ENCODE data around the gene ASTN2. TPM values are rescaled to one million over a fixed set of nuclear protein-coding genes. Genes with fewer than 3 reads are reported as not detected.

Gene ASTN2
- total and polyA plus RNA-seq, 2 experiments from 2014 or later, result 7.0 to 24.6 TPM

- no peak for TF ChIP-seq REST (IDR thresholded peaks at IDR 0.05; ENCODE audit: unreplicated experiment)
Measured at GRCh38 chr9:116937361-116937760, 477.5 kb downstream of the ASTN2 start (continued).

GRCh38 chr9:116935149-116935897, 479.5 kb downstream of the ASTN2 start:
- no peak for TF ChIP-seq EZH2 (IDR thresholded peaks at IDR 0.05; ENCODE audit: low read depth, unreplicated experiment)
- no peak for TF ChIP-seq ZNF114 (CRISPR knock-in tag; IDR thresholded peaks at IDR 0.05)
- TF ChIP-seq NANOG (IDR thresholded peaks at IDR 0.05; ENCODE audit: borderline replicate concordance), result no peak
- no peak for TF ChIP-seq ETS1 (IDR thresholded peaks at IDR 0.05)
- Histone ChIP-seq H3K36me3 (ENCODE audit: insufficient read depth) (no peaks in the 10 kb centered on the region), H3K79me2 (replicated peaks; ENCODE audit: insufficient read depth) (no peaks in the 10 kb centered on the region), H3K4me3 (no peak overlapping the region), H3K9me2 (ENCODE audit: insufficient read depth) (peaks cover 10% of the 10 kb centered on the region; the same call in 1 of the 2 replicates), H2AFZ (no peak overlapping the region), H3K4me2 (no peak overlapping the region), H3K27me3 (ENCODE audit: insufficient read depth) (no peaks in the 10 kb centered on the region), H3K4me1 (ENCODE audit: insufficient read depth) (0 out of 2 replicates have a peak, but pooled peaks cover under 1% of the 10 kb centered on the region), H4K20me1 (replicated peaks; ENCODE audit: insufficient read depth) (no peaks in the 10 kb centered on the region), H3K27ac (ENCODE audit: low read depth) (no peak overlapping the region), H3F3A (replicated peaks; ENCODE audit: low read depth) (no peaks in the 10 kb centered on the region)
- peaks cover 1% of the 10 kb centered on the region for H3K27me3 Mint-ChIP-seq (ENCODE audit: insufficient read depth, low read depth, poor library complexity)
- DNase-seq (ENCODE audit: low spot score), result no peak
- no peaks in the 10 kb centered on the region; the same call in 2 of the 3 replicates for H3K36me3 Mint-ChIP-seq (ENCODE audit: low read depth)
- no peak for ATAC-seq
- no peaks in the 10 kb centered on the region for H3K9me3 Mint-ChIP-seq
- no peak overlapping the region for H3K4me3 Mint-ChIP-seq
- H3K27ac Mint-ChIP-seq, result no peak overlapping the region
- peaks cover 18% of the 10 kb centered on the region for H3K4me1 Mint-ChIP-seq

- peaks cover 12% of the 10 kb centered on the region for H3K4me1 ChIP-seq (ENCODE audit: insufficient read depth)
- H3K79me2 ChIP-seq (replicated peaks; ENCODE audit: insufficient read depth), result no peaks in the 10 kb centered on the region
- H3K27me3 ChIP-seq (ENCODE audit: insufficient read depth), result no peaks in the 10 kb centered on the region
- Mint-ChIP-seq H3K27ac (no peak overlapping the region), H3K4me3 (no peak overlapping the region), H3K9me3 (no peaks in the 10 kb centered on the region), H3K36me3 (ENCODE audit: low read depth) (no peaks in the 10 kb centered on the region; the same call in 2 of the 3 replicates), H3K4me1 (peaks cover 30% of the 10 kb centered on the region), H3K27me3 (ENCODE audit: insufficient read depth, low read depth, poor library complexity) (peaks cover 4% of the 10 kb centered on the region)
- H2AFZ ChIP-seq, result no peak overlapping the region
- no peak overlapping the region for H3K4me2 ChIP-seq
- H3F3A ChIP-seq (replicated peaks; ENCODE audit: low read depth), result 0 out of 2 replicates have a peak, but pooled peaks cover 3% of the 10 kb centered on the region
- no peaks in the 10 kb centered on the region for H3K36me3 ChIP-seq (ENCODE audit: insufficient read depth)
- no peak for DNase-seq (ENCODE audit: low spot score)
- no peak overlapping the region for H3K4me3 ChIP-seq
- H3K9me2 ChIP-seq (ENCODE audit: insufficient read depth), result peaks cover 10% of the 10 kb centered on the region; the same call in 1 of the 2 replicates
- no peaks in the 10 kb centered on the region for H4K20me1 ChIP-seq (replicated peaks; ENCODE audit: insufficient read depth)
- no peak for ATAC-seq
- no peak overlapping the region for H3K27ac ChIP-seq (ENCODE audit: low read depth)
- TF ChIP-seq JUNB (IDR thresholded peaks at IDR 0.05; ENCODE audit: unreplicated experiment) (no peak), CREB1 (CRISPR knock-in tag; IDR thresholded peaks at IDR 0.05; ENCODE audit: low read depth) (no peak), EZH2phosphoT487 (IDR thresholded peaks at IDR 0.05; ENCODE audit: unreplicated experiment) (no peak), REST (IDR thresholded peaks at IDR 0.05; ENCODE audit: unreplicated experiment) (no peak), NANOG (IDR thresholded peaks at IDR 0.05; ENCODE audit: borderline replicate concordance) (no peak), ETS1 (IDR thresholded peaks at IDR 0.05) (no peak), ZNF114 (CRISPR knock-in tag; IDR thresholded peaks at IDR 0.05) (no peak), STAT1 (IDR thresholded peaks at IDR 0.05; ENCODE audit: unreplicated experiment) (no peak), POLR2AphosphoS5 (IDR thresholded peaks at IDR 0.05; ENCODE audit: low read depth) (no peak)
Measured at GRCh38 chr9:116934131-116934530, 480.7 kb downstream of the ASTN2 start.

Measured in GM23338 (cell line).